Lower leg skin (tissue), 4 donors: ENCODE data around the gene ILK. TPM values are rescaled to one million over a fixed set of nuclear protein-coding genes. Genes with fewer than 3 reads are reported as not detected.

Source experiments
- DNase-seq, 2 donors: peaks; one replicate each; pipeline ENCODE4 v3.0.0-alpha.2; 2019; ENCODE audit warnings: low spot score in 2 of 2
- H3K4me3 ChIP-seq: fragments of 200-600 bp; sonication (generic); 2 replicates; pipeline ENCODE4 v1.5.1; 2017; ENCODE audit warnings: mild to moderate bottlenecking, low read depth; ENCODE audit not compliant: poor library complexity, severe bottlenecking
- POLR2A ChIP-seq, 2 donors: fragments of 450-650 bp; IDR thresholded peaks; one replicate each; pipeline ENCODE4 v1.6.1; 2016 to 2017; ENCODE audit warnings: antibody characterized with exemption in 2 of 2, mild to moderate bottlenecking in 1 of 2, moderate library complexity in 1 of 2
- WGBS, 2 donors: methylation state at CpG; one replicate each; pipeline ENCODE4 v1.1.5; 2018; 5-methylcytosine and 5-hydroxymethylcytosine counted together
- intact Hi-C: fragments of 100-400 bp; cut with DNase I; formaldehyde crosslinking; loops from one replicate; pipeline ENCODE4 v1.15.0; 2023; ENCODE audit warnings: low total_unique reads
- total RNA-seq, 4 donors: library from RNA; depleted of rRNA; stranded (reverse); fragments of >200 nt; gene quantifications; one replicate each; pipeline ENCODE4 v1.1.0, GENCODE V29; 2016
- TF ChIP-seq, protein P1 (sequence below), 3 donors: fragments of 450-650 bp; IDR thresholded peaks; one replicate each; pipeline ENCODE4 v1.5.1; 2016; ENCODE audit warnings: antibody characterized with exemption in 3 of 3, mild to moderate bottlenecking in 3 of 3, moderate library complexity in 2 of 3

The ILK gene
- total RNA-seq, 4 donors from 2014 or later = 68.1 to 91.0 (median 74.8) TPM

DNA sequence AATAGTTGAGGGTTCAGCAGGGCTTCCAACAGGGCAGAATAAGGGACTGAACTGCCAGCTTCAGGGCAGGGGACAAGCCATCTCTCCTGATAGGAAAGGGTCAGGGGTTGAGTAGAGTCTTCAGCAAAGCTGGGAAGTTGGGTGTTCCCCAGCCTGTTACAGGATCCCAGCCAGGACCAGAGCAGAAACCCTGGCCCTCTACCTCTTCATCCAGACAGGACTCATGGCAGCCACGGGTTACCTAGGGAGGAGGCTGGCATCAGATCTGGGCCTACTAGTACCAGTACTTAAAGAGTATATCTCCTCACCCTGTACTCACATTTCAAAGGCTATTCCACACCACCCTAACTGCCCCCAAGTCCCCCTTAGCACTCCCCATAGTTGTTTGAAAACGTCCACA lies 10.9 kb downstream of the ILK start:
- no peak for TF ChIP-seq POLR2A (IDR thresholded peaks at IDR 0.05)
- TF ChIP-seq, protein P1, sequence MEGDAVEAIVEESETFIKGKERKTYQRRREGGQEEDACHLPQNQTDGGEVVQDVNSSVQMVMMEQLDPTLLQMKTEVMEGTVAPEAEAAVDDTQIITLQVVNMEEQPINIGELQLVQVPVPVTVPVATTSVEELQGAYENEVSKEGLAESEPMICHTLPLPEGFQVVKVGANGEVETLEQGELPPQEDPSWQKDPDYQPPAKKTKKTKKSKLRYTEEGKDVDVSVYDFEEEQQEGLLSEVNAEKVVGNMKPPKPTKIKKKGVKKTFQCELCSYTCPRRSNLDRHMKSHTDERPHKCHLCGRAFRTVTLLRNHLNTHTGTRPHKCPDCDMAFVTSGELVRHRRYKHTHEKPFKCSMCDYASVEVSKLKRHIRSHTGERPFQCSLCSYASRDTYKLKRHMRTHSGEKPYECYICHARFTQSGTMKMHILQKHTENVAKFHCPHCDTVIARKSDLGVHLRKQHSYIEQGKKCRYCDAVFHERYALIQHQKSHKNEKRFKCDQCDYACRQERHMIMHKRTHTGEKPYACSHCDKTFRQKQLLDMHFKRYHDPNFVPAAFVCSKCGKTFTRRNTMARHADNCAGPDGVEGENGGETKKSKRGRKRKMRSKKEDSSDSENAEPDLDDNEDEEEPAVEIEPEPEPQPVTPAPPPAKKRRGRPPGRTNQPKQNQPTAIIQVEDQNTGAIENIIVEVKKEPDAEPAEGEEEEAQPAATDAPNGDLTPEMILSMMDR (IDR thresholded peaks at IDR 0.05) = no peak
- WGBS, 2 donors = 86 to 92% methylated on average over 2 of the region's 2 CpGs
- H3K4me3 ChIP-seq = no peak overlapping the region
- peak in 1 of 2 donors; percentile 29 for DNase-seq
- intact Hi-C loops = no loop called here

- WGBS, 2 donors = 91% methylated on average over 5 of the region's 5 CpGs
- intact Hi-C loops = no loop called here
- DNase-seq = peak in 1 of 2 donors; percentile 60
- H3K4me3 ChIP-seq = no peak overlapping the region
- TF ChIP-seq, protein P1 (IDR thresholded peaks at IDR 0.05) = no peak
- TF ChIP-seq POLR2A (IDR thresholded peaks at IDR 0.05) = no peak
These were observed 11.5 kb downstream of the ILK start for GRCh38 chr11:6615046-6615445.

- DNase-seq = no peak
- no peak overlapping the region for H3K4me3 ChIP-seq
- intact Hi-C loops = no loop called here
- TF ChIP-seq, protein P1 (IDR thresholded peaks at IDR 0.05) = no peak
- TF ChIP-seq POLR2A (IDR thresholded peaks at IDR 0.05) = no peak
- WGBS, 2 donors = 93% methylated on average over 9 of the region's 9 CpGs
These were observed 12.5 kb downstream of the ILK start for GRCh38 chr11:6615882-6616585.

DNA sequence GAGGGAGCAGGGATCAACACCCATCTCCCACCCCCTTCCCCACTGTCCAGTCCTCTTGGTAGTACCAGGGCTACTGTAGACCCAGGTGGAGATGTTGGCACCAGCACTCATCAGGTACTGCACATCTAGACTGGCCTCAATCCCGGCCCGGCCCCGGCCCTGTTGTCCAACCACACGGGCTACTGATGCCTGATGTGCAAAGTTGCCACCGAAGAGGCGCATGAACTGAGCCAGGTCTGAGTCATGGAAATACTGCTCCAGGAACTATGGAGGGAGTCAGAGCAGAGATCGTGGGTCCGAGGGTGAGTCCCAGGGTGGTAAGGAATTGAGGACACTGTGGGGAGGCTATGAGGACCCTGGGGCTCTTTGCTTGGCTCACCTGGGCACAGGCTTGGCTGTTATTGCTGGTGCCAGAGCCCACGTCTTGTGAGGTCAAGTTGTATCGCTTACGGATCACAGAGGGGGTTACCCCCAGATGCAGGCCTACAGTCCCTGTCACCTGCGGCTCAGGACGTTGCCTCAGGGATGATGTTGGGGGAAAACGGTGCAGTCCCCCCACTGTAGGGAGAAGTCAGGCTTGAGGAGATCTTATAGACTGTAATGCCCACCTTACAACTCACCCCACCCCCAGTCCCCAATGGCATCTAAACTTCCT lies 13.1 kb downstream of the ILK start:
- no peak overlapping the region for H3K4me3 ChIP-seq
- WGBS, 2 donors = 92 to 95% methylated on average over 9 to 14 of the region's 14 CpGs
- no peak for DNase-seq
- TF ChIP-seq, protein P1 (IDR thresholded peaks at IDR 0.05) = no peak
- TF ChIP-seq POLR2A (IDR thresholded peaks at IDR 0.05) = no peak
- intact Hi-C loops = no loop called here

DNA sequence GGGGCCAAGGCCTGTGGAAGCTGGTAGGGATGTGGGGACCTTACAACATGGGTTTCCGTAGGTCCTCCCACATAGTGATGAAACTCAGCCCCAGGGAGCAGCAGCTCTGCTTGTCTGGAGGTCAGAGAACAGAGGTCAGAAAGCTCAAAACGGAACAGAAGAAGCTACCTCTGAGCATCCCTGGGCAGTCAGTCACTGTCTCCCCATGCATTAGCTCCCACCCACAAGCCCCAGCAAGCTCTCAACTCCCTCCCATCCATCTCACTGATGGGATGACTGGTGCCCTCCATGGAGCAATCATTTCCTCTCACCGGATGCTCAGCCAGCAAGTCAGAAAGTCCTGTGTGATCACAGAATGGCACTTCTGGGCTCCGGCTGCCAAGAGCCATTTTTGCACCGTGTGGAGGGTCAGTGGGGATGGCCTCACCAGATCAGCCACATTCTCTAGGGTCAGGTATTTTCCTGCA lies 13.8 kb downstream of the ILK start:
- DNase-seq = no peak
- 78 to 85% methylated on average over 5 of the region's 5 CpGs for WGBS, 2 donors
- no peak overlapping the region for H3K4me3 ChIP-seq
- intact Hi-C loops = no loop called here
- TF ChIP-seq POLR2A (IDR thresholded peaks at IDR 0.05) = no peak
- TF ChIP-seq, protein P1 (IDR thresholded peaks at IDR 0.05) = no peak
